NCI-H1105 treated with DMSO at 0.1 percent for 48 hours (cell line): ENCODE results near the gene SCG2.

ENCODE experiments used
- DNase-seq: peaks from one replicate; lab custom pipeline; 2025; lab: John Stamatoyannopoulos, UW

SCG2 gene

GRCh38 chr2:223601932-223602666 is at the start of gene SCG2:
Gene SCG2 (minus strand): TSS chr2:223602361. CDS start chr2:223599282, 3,079 bp downstream.
- DNase-seq: peak; percentile 81

- no peak for DNase-seq
Observed at GRCh38 chr2:223649554-223650533, 47.7 kb upstream of the SCG2 start.

- DNase-seq: no peak
Observed at GRCh38 chr2:223648755-223649154, 46.6 kb upstream of the SCG2 start.

GRCh38 chr2:223647258-223647952 is 45.2 kb upstream of the SCG2 start:
- DNase-seq: no peak

GRCh38 chr2:223644136-223644535 is 42.0 kb upstream of the SCG2 start:
- DNase-seq: no peak

- DNase-seq: no peak
Observed at GRCh38 chr2:223643309-223643708, 41.1 kb upstream of the SCG2 start.

GRCh38 chr2:223642506-223642905 is 40.3 kb upstream of the SCG2 start:
- DNase-seq: no peak

- no peak for DNase-seq
Observed at GRCh38 chr2:223641082-223641481, 38.9 kb upstream of the SCG2 start.

GRCh38 chr2:223635080-223635479 is 32.9 kb upstream of the SCG2 start:
- DNase-seq: no peak

GRCh38 chr2:223634238-223634637 is 32.1 kb upstream of the SCG2 start:
- DNase-seq: no peak

- DNase-seq: no peak
Observed at GRCh38 chr2:223633656-223634055, 31.5 kb upstream of the SCG2 start.

- DNase-seq: no peak
Observed at GRCh38 chr2:223632826-223633225, 30.7 kb upstream of the SCG2 start.

GRCh38 chr2:223626716-223627115 is 24.6 kb upstream of the SCG2 start:
- DNase-seq: no peak

GRCh38 chr2:223625652-223626051 is 23.5 kb upstream of the SCG2 start:
- no peak for DNase-seq

- DNase-seq: no peak
Observed at GRCh38 chr2:223621901-223622300, 19.7 kb upstream of the SCG2 start.

GRCh38 chr2:223619486-223620129 is 17.4 kb upstream of the SCG2 start:
- no peak for DNase-seq

- no peak for DNase-seq
Observed at GRCh38 chr2:223618172-223619035, 16.2 kb upstream of the SCG2 start.

GRCh38 chr2:223614534-223614933 is 12.4 kb upstream of the SCG2 start:
- DNase-seq: no peak

GRCh38 chr2:223613017-223613950 is 11.1 kb upstream of the SCG2 start:
- DNase-seq: peak; percentile 76

GRCh38 chr2:223612501-223612900 is 10.3 kb upstream of the SCG2 start:
- no peak for DNase-seq
